Left colon (tissue), 2 donors: Measurements from ENCODE around the gene NPAS3. TPM values are rescaled to one million over a fixed set of nuclear protein-coding genes. Genes with fewer than 3 reads are reported as not detected.

ENCODE experiments used
- ATAC-seq: fragments of 200-7000 bp; cut with Tn5 transposase; one replicate; pipeline ENCODE4 v1.9.1; 2020; ENCODE audit warnings: mild to moderate bottlenecking, moderate library complexity
- DNase-seq, 2 donors: peaks; one replicate each; pipeline ENCODE4 v3.0.0-alpha.2; 2020
- intact Hi-C, 2 donors: fragments of 100-400 bp; cut with DNase I in 1 of 2; cut with micrococcal nuclease in 1 of 2; formaldehyde crosslinking; loops; one replicate each; pipeline versions ENCODE4 v1.11.2 to v1.14.0; 2022; cut with DNase I, micrococcal nuclease
- long read RNA-seq: library from polyadenylated mRNA; unstranded; transcript quantifications from one replicate; pipeline ENCODE4 v2.0.0, GENCODE V29; 2021
- total RNA-seq, 2 donors: library from RNA; stranded (reverse); fragmentation: NEBNext Ultra II Directional; extraction: Animal tissue kit (Norgen Biotek cat#: 25700); gene quantifications; one replicate each; pipeline ENCODE4 v1.2.1, GENCODE V29; 2021
- donor health status: DM: no; HTN: no; CAD: no.
- donor health status: DM: yes; HTN: yes; CAD: no.

NPAS3 gene
- 1 to 10 TPM in 1 of 2 donors, under 1 TPM in 1; 0.37 to 1.6 TPM for total RNA-seq
- long read RNA-seq, partial matches to known transcripts: 0 of 1 reads
- long read RNA-seq, other reads (novel, unspliced or antisense): 1 of 1 reads

GRCh38 chr14:32938719-32939253 lies at the start of gene NPAS3:
NPAS3 (plus strand) TSS chr14:32938879.
- intact Hi-C loops: no loop called here
- DNase-seq: no peak
- ATAC-seq: peak; percentile 21

- ATAC-seq (peak; percentile 49), DNase-seq (no peak)
- intact Hi-C loops: no loop called here
These were observed 41.5 kb upstream of the NPAS3 start for GRCh38 chr14:32896979-32897697.

DNA sequence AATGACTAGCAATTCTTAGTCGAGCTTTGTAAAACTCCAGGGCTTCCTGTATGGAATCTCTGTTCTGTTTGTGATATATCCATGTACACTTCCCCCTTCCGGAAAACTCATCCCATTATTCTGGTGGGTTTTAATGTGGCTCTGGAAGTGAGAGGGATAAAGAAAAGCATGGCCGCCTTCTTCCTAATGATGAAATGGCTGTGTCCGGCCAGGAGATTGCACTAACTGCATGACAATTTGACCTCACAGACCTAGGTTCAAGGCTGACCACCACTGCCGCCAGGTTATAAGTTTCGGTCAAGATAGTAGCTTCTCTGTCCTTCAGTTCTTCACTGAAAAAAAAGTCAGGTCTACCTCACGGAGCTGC lies 41.0 kb upstream of the NPAS3 start:
- DNase-seq (no peak), ATAC-seq (peak; percentile 16)
- intact Hi-C loops: no loop called here

DNA sequence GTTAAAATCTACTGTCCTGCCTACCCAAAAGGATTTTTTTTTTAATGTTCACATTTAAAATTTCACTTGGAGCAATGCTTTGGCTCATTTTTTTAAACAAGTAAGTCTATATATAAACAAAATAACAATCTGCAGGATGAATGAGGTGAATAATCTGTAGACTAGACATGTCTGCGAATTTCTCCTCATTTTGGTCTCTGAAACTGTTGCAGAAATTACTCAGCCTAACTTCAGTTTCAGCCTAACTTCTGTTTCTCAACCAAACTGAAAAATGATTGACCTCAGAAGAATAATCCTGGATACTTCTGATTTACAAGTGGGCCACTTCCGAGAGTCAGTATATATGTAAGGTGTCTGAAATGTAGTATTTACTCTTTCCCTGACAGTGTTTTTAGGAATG lies 39.8 kb upstream of the NPAS3 start:
- intact Hi-C loops: no loop called here
- DNase-seq: no peak
- ATAC-seq: no peak

- intact Hi-C loops: no loop called here
- no peak for DNase-seq
- ATAC-seq: no peak
These were observed 38.1 kb upstream of the NPAS3 start for GRCh38 chr14:32900547-32900946.

DNA sequence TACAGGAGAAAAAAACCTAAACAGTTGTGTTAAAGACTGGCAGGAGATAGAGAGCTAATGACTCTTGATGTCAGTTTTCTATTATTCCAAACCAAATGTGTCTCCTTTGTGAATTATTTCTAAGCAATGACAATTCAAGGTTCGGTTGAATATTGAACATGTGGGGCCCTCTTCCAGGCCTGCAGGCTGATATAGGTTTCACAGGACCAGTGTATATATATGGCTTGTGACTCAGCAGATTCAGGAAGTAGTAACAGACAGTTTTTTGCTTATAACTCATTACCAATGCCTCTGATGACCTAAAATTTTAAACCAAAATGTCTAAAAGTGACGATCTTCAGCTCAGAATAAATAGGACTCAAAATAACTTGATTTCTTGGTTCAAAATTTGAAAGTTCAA lies 33.7 kb upstream of the NPAS3 start:
- no peak for DNase-seq
- intact Hi-C loops: no loop called here
- ATAC-seq: no peak

DNA sequence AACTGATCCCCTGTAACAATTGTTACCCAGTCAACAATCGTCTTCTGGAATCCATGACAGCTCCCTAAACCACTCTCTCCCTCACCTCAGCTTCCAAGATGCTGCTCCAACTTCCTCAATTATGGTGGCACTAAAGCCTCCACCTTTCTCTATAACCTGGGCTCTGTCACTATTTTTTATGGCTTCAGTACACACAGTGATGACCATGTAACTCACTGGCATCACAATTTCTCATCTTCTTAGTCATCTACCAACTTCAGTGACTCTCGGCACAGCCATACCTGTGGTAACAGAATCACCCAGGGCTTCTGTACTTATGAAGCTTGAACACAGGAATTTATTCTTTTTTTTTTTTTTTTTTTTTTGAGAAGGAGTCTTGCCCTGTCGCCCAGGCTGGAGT lies 32.0 kb upstream of the NPAS3 start:
- ATAC-seq (peak; percentile 61), DNase-seq (no peak)
- intact Hi-C loops: no loop called here

DNA sequence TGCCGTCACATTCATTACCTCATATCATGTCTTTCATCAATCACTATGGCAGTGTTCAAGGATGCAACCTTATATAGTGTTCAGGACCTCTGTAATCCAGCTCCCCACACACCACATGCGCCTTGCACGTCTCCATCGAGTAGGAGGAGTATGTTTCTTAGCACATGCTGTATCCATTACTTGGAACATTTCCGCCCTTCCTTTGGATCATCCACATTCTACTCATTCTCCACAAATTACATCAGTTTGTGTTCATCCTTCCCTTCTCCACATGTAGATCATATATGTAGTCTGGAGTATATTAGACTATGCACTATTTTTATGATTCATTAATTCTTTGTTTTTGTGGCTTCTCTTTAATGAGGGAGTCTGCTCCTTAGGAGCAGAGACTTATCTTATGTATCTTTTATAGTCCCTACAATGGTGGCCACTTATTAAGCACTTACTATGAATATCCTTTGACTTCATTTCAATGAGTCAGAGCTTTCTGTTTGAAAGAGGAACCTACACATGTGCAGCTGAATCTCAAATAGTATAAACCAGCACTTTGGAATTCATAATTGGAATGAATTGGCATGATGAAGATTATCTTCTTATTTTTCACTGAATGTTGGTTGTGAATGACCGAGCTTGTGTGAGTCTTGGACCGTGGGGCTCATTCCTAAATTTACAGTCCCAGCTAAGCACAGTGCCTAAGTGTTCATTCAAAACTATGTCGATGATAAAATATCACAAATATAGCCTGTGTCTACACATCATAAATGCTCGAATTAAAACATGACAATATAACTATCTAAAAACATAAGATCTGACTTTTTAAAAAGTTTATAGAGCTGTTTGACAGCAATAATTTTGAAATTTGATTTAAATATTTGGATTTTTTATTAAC lies 30.2 kb upstream of the NPAS3 start:
- no peak for DNase-seq
- intact Hi-C loops: no loop called here
- no peak for ATAC-seq

DNA sequence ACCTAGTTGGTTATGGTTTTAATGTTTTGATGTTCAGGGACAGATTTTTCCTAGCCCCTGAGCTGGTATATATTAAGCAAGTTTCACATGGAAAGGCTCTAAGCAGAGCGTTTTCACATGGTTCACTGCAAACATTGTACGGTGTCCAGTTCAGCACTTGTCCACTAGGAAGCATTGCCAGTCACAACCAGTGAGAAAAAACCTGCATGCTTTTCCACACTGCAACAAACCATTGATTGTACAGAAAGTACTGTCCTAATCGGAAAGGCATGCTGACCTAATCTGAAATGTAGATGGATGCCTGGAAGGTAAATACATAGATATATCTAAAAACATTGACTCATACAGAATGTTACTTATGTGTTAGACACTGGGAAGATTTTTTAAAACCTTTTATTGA lies 25.0 kb upstream of the NPAS3 start:
- intact Hi-C loops: no loop called here
- DNase-seq (no peak), ATAC-seq (no peak)

DNA sequence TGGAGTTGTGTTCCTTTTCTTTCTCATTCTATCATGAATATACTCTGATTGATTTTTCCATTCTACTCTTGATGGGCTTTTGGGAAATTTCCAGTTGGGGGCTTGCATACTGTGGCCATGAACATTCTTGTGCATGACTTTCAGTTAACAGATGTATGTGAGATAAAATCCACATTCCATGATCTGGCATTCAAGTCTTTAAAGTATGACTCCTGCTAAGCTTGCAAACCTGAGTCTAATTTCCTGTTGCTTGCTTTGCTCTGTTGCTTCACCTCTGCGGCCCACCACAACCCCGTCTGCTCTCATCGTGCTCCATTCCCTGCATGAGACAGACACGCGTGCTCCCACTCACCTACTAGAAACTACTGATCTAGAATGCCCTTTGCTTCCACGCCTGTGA lies 24.3 kb upstream of the NPAS3 start:
- intact Hi-C loops: no loop called here
- ATAC-seq: no peak
- no peak for DNase-seq

DNA sequence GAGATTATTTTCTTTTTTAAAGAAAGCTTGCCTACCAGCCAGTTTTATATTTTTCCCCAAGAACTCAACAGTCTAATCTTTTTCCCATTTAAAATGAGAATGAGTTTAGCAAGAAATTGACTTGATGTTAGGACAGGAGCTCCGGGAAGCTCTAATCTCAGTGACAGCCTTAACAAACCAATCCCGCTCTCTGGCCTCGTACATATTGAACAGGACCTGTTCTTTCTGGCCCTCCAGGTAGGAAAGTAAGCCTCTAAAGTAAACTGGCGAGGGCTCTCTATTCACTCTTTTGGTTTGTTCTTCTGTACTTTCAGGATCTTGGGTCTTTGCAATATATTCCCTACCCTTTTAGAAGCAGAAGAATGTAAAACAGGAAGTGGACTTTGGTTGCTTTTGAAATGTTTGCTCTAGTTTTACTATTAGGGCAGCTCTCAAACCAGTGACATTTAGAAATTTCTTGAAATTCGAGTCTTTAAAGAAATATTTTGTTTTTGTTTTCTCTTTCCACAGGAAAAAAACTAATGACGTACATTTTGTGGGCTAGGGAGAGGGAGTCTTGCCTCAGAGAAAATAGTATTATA lies 17.9 kb upstream of the NPAS3 start:
- DNase-seq (no peak), ATAC-seq (no peak)
- intact Hi-C loops: no loop called here

- intact Hi-C loops: no loop called here
- no peak for ATAC-seq
- no peak for DNase-seq
These were observed 13.2 kb upstream of the NPAS3 start for GRCh38 chr14:32925439-32925838.

DNA sequence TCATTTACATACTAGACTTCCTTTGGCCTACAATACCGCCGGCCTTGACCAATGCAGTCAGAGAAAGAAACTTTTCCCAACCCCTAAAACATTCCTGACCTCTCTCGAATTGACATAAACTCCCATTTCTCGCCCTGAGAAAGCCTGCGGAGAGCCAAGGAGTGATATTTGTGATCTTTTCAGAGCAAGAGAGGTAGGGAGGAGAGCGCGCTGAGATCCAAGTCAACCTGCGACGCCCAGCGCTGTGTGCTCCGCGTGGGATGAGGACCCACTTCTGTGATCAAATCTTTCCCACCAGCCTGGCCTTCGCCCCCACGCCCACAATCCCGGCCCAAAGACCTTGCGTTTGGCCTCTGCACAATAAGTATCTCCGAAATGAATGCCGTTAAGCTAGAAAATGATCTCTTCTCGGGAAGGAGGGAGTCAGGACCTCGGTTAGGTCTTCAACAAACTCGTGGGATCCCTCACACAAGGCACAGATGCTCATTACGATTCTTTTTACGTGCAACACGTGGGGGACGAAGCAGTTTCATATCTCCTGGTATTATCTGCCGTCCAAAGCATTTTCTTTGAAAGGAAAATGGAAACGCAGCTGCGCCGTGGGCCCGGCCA lies 6.3 kb upstream of the NPAS3 start:
- no peak for DNase-seq
- intact Hi-C loops: no loop called here

GRCh38 chr14:32932914-32933628 lies 5.6 kb upstream of the NPAS3 start:
- intact Hi-C loops: no loop called here
- peak; percentile 21 for ATAC-seq
- no peak for DNase-seq

More for the DNA sequence above, 6.3 kb upstream of the NPAS3 start:
- no peak for ATAC-seq

DNA sequence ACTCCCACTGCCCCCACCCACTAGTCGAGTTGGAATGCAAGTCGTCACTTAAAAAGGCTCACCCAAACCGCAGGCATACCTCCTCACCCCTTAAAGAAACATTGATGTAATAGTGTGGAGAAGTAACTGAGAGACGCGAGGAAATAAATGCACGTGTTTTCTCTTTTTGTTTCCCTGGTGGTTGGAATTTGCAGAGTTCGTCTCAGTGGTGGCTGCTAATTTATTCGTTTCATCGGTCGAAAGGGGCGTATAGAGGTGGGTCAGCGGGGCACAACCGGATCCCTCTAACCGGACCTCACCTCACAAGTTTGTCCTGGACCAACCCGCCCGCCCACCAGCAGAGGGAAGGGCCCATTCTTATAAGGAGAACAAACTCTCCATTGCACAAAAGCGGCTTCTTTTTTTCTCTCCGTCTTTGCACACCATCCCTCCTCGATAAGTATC lies 5.0 kb upstream of the NPAS3 start:
- DNase-seq (no peak), ATAC-seq (no peak)
- intact Hi-C loops: no loop called here

GRCh38 chr14:32934073-32934880 lies 4.4 kb upstream of the NPAS3 start:
- ATAC-seq: no peak
- no peak for DNase-seq
- intact Hi-C loops: no loop called here

- ATAC-seq (no peak), DNase-seq (no peak)
- intact Hi-C loops: no loop called here
These were observed 3.6 kb upstream of the NPAS3 start for GRCh38 chr14:32934881-32935633.
